GM12878 (cell line): ENCODE results near the gene GUCA1A. TPM values are rescaled to one million over a fixed set of nuclear protein-coding genes. Genes with fewer than 3 reads are reported as not detected.

Source experiments
- ATAC-seq: fragments of 200-7000 bp; cut with Tn5 transposase; 3 replicates; pipeline ENCODE4 v1.9.1; 2020; ENCODE audit warnings: mild to moderate bottlenecking, moderate library complexity
- BruUV-seq: library from RNA; stranded (reverse); fragments of 400-500 nt; replicated peaks from 2 replicates; lab custom pipeline; 2021; lab: Mats Ljungman, UMichigan
- CTCF ChIA-PET: fragments of 300-600 bp; sonication (Branson Sonifier 250); formaldehyde crosslinking; extraction: SDS; loops from one replicate; lab custom pipeline; 2021; ENCODE audit warnings: inconsistent platforms; lab: Yijun Ruan, JAX
- POLR2A ChIA-PET: fragments of 350-600 bp; formaldehyde crosslinking; extraction: SDS; loops from one replicate; lab custom pipeline; 2021; ENCODE audit warnings: inconsistent platforms; lab: Charles Lee
- RAD21 ChIA-PET: fragments of 300-600 bp; sonication (Branson Sonifier 250); formaldehyde crosslinking; loops from one replicate; lab custom pipeline; 2023; ENCODE audit warnings: antibody characterized with exemption; ENCODE audit not compliant: unreplicated experiment; lab: Charles Lee
- SMC1A ChIA-PET: fragments of 300-600 bp; sonication (Branson Sonifier 250); formaldehyde crosslinking; loops from one replicate; lab custom pipeline; 2023; ENCODE audit not compliant: unreplicated experiment, uncharacterized antibody; lab: Charles Lee
- DNase-seq: peaks from one replicate; pipeline ENCODE4 v3.0.0-alpha.2; 2011; ENCODE audit warnings: low read depth, low spot score
- FAIRE-seq: peaks from 3 replicates; lab custom pipeline; 2011; peaks lifted over from hg19 to GRCh38; lab: Jason Lieb, UNC
- H2AFZ ChIP-seq: 2 replicates; pipeline ENCODE4 v1.6.0; 2011; ENCODE audit warnings: low read depth, low read length, control low read depth; ENCODE audit not compliant: control insufficient read depth
- H3K27ac ChIP-seq: 2 replicates; pipeline ENCODE4 v1.5.1; 2011; ENCODE audit warnings: control low read depth; ENCODE audit not compliant: control insufficient read depth, insufficient read depth
- H3K27me3 ChIP-seq, 2 experiments: replicated peaks in 1 of 2; 2 replicates each; pipeline versions ENCODE4 v1.6.0 to v1.6.1; 2011; ENCODE audit warnings: low read length in 1 of 2; ENCODE audit not compliant: control insufficient read depth in 2 of 2, insufficient read depth in 2 of 2
- H3K36me3 ChIP-seq, 2 experiments: 2 replicates each; pipeline ENCODE4 v1.5.1; 2011; ENCODE audit warnings: low read length in 1 of 2; ENCODE audit not compliant: control insufficient read depth in 2 of 2, insufficient read depth in 2 of 2
- H3K4me1 ChIP-seq: 2 replicates; pipeline ENCODE4 v1.6.1; 2011; ENCODE audit warnings: mild to moderate bottlenecking, low read length, moderate library complexity, mixed read lengths; ENCODE audit not compliant: control insufficient read depth, insufficient read depth
- H3K4me2 ChIP-seq: 2 replicates; pipeline ENCODE4 v1.6.0; 2011; ENCODE audit warnings: control low read depth; ENCODE audit not compliant: control insufficient read depth, insufficient read depth
- H3K4me3 ChIP-seq: fragments of 200-600 bp; sonication (generic); 2 replicates; pipeline ENCODE4 v1.5.1; 2016
- H3K79me2 ChIP-seq: 2 replicates; pipeline ENCODE4 v1.6.0; 2011; ENCODE audit warnings: low read length; ENCODE audit not compliant: control insufficient read depth, insufficient read depth
- H3K9ac ChIP-seq: 2 replicates; pipeline ENCODE4 v1.8.0; 2011; ENCODE audit warnings: low read length, control low read depth, mixed read lengths; ENCODE audit not compliant: control insufficient read depth, insufficient read depth
- H3K9me3 ChIP-seq: replicated peaks from 3 replicates; pipeline ENCODE4 v1.5.1; 2011; ENCODE audit warnings: mild to moderate bottlenecking, low read length; ENCODE audit not compliant: control insufficient read depth, insufficient read depth
- H4K20me1 ChIP-seq: 2 replicates; pipeline ENCODE4 v1.6.0; 2011; ENCODE audit not compliant: control insufficient read depth, insufficient read depth
- CBFB ChIP-seq: IDR thresholded peaks from 2 replicates; pipeline ENCODE4 v1.6.1; 2016; ENCODE audit warnings: antibody characterized with exemption, low read depth
- CBX5 ChIP-seq: sonication (generic); IDR thresholded peaks from 2 replicates; pipeline ENCODE4 v1.6.1; 2016; ENCODE audit warnings: low read depth, moderate library complexity, mild to moderate bottlenecking, inconsistent platforms
- DPF2 ChIP-seq: fragments of 450-650 bp; IDR thresholded peaks from 2 replicates; pipeline ENCODE4 v1.6.1; 2017; ENCODE audit warnings: mild to moderate bottlenecking
- FOXM1 ChIP-seq: IDR thresholded peaks from 2 replicates; pipeline ENCODE4 v1.6.1; 2012; ENCODE audit warnings: low read depth, mild to moderate bottlenecking, inconsistent platforms, low read length, moderate library complexity
- GABPA ChIP-seq: IDR thresholded peaks from 2 replicates; pipeline ENCODE4 v1.6.1; 2014; ENCODE audit warnings: antibody characterized with exemption, low read depth, mild to moderate bottlenecking, inconsistent platforms
- IKZF2 ChIP-seq, 2 experiments: fragments of 450-650 bp; IDR thresholded peaks; 2 replicates each; pipeline ENCODE4 v1.6.1; 2017; ENCODE audit warnings: mild to moderate bottlenecking in 2 of 2, moderate library complexity in 2 of 2
- JUNB ChIP-seq: IDR thresholded peaks from 2 replicates; pipeline ENCODE4 v1.6.1; 2016; ENCODE audit warnings: antibody characterized with exemption, mild to moderate bottlenecking
- MYC ChIP-seq: IDR thresholded peaks from 2 replicates; pipeline ENCODE4 v1.6.1; 2011; ENCODE audit warnings: mild to moderate bottlenecking, low read length, moderate library complexity, inconsistent platforms; ENCODE audit not compliant: insufficient read depth, insufficient replicate concordance, insufficient read length, severe bottlenecking
- NFYB ChIP-seq: IDR thresholded peaks from 2 replicates; pipeline ENCODE4 v1.6.1; 2011; ENCODE audit warnings: low read depth, mild to moderate bottlenecking, low read length, improper control_type of control experiment, moderate library complexity; ENCODE audit not compliant: insufficient read depth
- NKRF ChIP-seq: fragments of 450-650 bp; conservative IDR thresholded peaks from 2 replicates; pipeline ENCODE4 v1.6.1; 2017; ENCODE audit warnings: mild to moderate bottlenecking, moderate library complexity
- RELA ChIP-seq: fragments of 450-650 bp; IDR thresholded peaks from 2 replicates; pipeline ENCODE4 v1.8.0; 2014; ENCODE audit warnings: borderline replicate concordance; ENCODE audit not compliant: partially characterized antibody
- TARDBP ChIP-seq: IDR thresholded peaks from 2 replicates; pipeline ENCODE4 v1.6.1; 2016; ENCODE audit warnings: borderline replicate concordance
- WGBS: methylation state at CpG from one replicate; pipeline ENCODE4 v1.1.6; 2016; ENCODE audit warnings: low lambda C conversion rate; ENCODE audit not compliant: insufficient replicate concordance, insufficient coverage; ENCODE audit errors: missing lambda C conversion rate; 5-methylcytosine and 5-hydroxymethylcytosine counted together
- in situ Hi-C: fragments of 300-500 bp; cut with MboI; formaldehyde crosslinking; loops from 9 replicates; pipeline ENCODE4 v1.14.3; 2018; ENCODE audit warnings: mixed read lengths
- intact Hi-C: fragments of 100-400 bp; cut with micrococcal nuclease; formaldehyde crosslinking; loops from one replicate; pipeline ENCODE4 v1.14.2; 2022; ENCODE audit not compliant: unreplicated experiment
- polyA plus RNA-seq, 11 experiments: library from polyadenylated mRNA; depleted of rRNA in 4 of 11; unstranded in 6 of 11; stranded (reverse) in 5 of 11; fragments of >200 nt; fragmentation: Nextera tagmentation in 4 of 11; fragmentation: Illumina TruSeq in 1 of 11; extraction: Ambion mirVana in 4 of 11; extraction: Trizol in 1 of 11; gene quantifications; 1 replicate in 1 of 11; 2 replicates in 10 of 11; pipeline versions ENCODE4 v1.2.1 to v1.2.3, GENCODE V29; 2011 to 2016; ENCODE audit warnings: inconsistent platforms in 2 of 11, missing spikeins in 2 of 11, low read depth in 1 of 11
- total RNA-seq, 4 experiments: library from RNA; depleted of rRNA in 3 of 4; stranded (reverse); fragments of >200 nt in 3 of 4; fragmentation: Illumina TruSeq in 1 of 4; extraction: Trizol in 1 of 4; gene quantifications; 2 replicates each; pipeline versions ENCODE4 v1.2.1 to v1.2.3, GENCODE V29; 2013 to 2021
- TF ChIP-seq, protein P1 (sequence below): IDR thresholded peaks from 2 replicates; pipeline ENCODE4 v1.6.1; 2012; ENCODE audit warnings: improper control_type of control experiment, low read depth, low read length; ENCODE audit not compliant: insufficient replicate concordance
- TF ChIP-seq, protein P2 (sequence below): fragments of 450-650 bp; IDR thresholded peaks from 2 replicates; pipeline ENCODE4 v1.6.1; 2016; ENCODE audit warnings: mild to moderate bottlenecking

GUCA1A gene
- total and polyA plus RNA-seq, 10 of the 15 experiments (the other 5 are each of a cell fraction or from before 2014, with no cell fraction given): not detected

DNA sequence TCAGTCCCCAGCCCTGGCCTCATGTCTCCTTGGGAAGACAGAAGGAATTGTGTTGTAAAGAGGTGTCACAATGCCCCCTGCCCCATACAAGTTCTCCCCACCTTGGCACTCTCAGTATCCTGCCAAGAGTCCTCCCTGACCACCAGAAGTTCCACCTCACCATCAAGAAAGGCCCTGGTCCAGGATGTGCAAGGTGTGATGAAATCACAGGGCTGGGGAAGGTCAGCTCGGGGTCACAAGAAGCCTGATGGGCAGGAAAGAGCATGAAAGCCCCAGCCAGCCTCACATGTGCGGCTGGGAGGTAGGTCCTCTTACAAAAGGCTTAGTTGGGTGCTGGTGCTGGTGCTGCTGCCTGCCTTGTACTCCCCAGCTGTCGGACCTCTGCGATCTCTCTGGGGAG, 17.9 kb upstream of the GUCA1A start:
- FAIRE-seq (no peak), ATAC-seq (no peak), DNase-seq (no peak)
- in situ Hi-C loops: no loop called here
- peaks cover 0 to 3% of the 10 kb centered on the region in 2 experiments; a peak in 2 of 4 replicates for H3K27me3 ChIP-seq
- CTCF ChIA-PET: interaction anchor here (0.8 to 2.4 kb wide), 2 partner anchors 12 to 52 kb away, joined by 3 to 6 read pairs; no protein-coding TSS in a partner anchor
- no peak overlapping the region for H3K27ac ChIP-seq
- SMC1A ChIA-PET: no interaction called here
- no peaks in the 10 kb centered on the region for H3K79me2 ChIP-seq
- H3K4me3 ChIP-seq: no peak overlapping the region
- POLR2A ChIA-PET: no interaction called here
- TF ChIP-seq IKZF2 (IDR thresholded peaks at IDR 0.05) (no peak), MYC (no peak), GABPA (no peak), FOXM1 (no peak), TARDBP (no peak), DPF2 (no peak), CBFB (no peak), NKRF (no peak), JUNB (no peak), CBX5 (no peak), RELA (no peak), NFYB (no peak)
- TF ChIP-seq, protein P1, sequence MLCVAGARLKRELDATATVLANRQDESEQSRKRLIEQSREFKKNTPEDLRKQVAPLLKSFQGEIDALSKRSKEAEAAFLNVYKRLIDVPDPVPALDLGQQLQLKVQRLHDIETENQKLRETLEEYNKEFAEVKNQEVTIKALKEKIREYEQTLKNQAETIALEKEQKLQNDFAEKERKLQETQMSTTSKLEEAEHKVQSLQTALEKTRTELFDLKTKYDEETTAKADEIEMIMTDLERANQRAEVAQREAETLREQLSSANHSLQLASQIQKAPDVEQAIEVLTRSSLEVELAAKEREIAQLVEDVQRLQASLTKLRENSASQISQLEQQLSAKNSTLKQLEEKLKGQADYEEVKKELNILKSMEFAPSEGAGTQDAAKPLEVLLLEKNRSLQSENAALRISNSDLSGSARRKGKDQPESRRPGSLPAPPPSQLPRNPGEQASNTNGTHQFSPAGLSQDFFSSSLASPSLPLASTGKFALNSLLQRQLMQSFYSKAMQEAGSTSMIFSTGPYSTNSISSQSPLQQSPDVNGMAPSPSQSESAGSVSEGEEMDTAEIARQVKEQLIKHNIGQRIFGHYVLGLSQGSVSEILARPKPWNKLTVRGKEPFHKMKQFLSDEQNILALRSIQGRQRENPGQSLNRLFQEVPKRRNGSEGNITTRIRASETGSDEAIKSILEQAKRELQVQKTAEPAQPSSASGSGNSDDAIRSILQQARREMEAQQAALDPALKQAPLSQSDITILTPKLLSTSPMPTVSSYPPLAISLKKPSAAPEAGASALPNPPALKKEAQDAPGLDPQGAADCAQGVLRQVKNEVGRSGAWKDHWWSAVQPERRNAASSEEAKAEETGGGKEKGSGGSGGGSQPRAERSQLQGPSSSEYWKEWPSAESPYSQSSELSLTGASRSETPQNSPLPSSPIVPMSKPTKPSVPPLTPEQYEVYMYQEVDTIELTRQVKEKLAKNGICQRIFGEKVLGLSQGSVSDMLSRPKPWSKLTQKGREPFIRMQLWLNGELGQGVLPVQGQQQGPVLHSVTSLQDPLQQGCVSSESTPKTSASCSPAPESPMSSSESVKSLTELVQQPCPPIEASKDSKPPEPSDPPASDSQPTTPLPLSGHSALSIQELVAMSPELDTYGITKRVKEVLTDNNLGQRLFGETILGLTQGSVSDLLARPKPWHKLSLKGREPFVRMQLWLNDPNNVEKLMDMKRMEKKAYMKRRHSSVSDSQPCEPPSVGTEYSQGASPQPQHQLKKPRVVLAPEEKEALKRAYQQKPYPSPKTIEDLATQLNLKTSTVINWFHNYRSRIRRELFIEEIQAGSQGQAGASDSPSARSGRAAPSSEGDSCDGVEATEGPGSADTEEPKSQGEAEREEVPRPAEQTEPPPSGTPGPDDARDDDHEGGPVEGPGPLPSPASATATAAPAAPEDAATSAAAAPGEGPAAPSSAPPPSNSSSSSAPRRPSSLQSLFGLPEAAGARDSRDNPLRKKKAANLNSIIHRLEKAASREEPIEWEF: no peak
- TF ChIP-seq, protein P2, sequence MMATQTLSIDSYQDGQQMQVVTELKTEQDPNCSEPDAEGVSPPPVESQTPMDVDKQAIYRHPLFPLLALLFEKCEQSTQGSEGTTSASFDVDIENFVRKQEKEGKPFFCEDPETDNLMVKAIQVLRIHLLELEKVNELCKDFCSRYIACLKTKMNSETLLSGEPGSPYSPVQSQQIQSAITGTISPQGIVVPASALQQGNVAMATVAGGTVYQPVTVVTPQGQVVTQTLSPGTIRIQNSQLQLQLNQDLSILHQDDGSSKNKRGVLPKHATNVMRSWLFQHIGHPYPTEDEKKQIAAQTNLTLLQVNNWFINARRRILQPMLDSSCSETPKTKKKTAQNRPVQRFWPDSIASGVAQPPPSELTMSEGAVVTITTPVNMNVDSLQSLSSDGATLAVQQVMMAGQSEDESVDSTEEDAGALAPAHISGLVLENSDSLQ: no peak
- no peak overlapping the region for H3K4me2 ChIP-seq
- no peaks in the 10 kb centered on the region for H3K9me3 ChIP-seq
- H3K9ac ChIP-seq: no peak overlapping the region
- no TSS peak for BruUV-seq
- H3K4me1 ChIP-seq: no peaks in the 10 kb centered on the region
- RAD21 ChIA-PET: interaction anchor here (0.6 kb wide), 1 partner anchor 150 kb away, joined by 3 read pairs; no protein-coding TSS in a partner anchor
- H3K36me3 ChIP-seq: no peaks in the 10 kb centered on the region
- no peaks in the 10 kb centered on the region for H4K20me1 ChIP-seq
- 42% methylated on average over 4 of the region's 4 CpGs for WGBS
- intact Hi-C loops: no loop called here
- H2AFZ ChIP-seq: no peak overlapping the region
